Measurements from ENCODE around the gene PRSS16. TPM values are rescaled to one million over a fixed set of nuclear protein-coding genes. Genes with fewer than 3 reads are reported as not detected.

PRSS16 gene
- total RNA-seq, 3 donors from 2014 or later (not counting 1 experiment from before 2014, with no cell fraction given): 2.0 TPM; not detected in 2

GRCh38 chr6:27293436-27294098 lies 46.1 kb downstream of the PRSS16 start:
- intact Hi-C loops (cut with micrococcal nuclease): loop anchor here (10.0 kb wide), 1 partner anchor 381 kb away; no protein-coding TSS in a partner anchor
- no peaks in the 10 kb centered on the region for H3K36me3 ChIP-seq (ENCODE audit: control insufficient read depth, insufficient read depth, low read length)
- 19% methylated on average over 24 of the region's 28 CpGs for WGBS (ENCODE audit: insufficient coverage)
- Mint-ChIP-seq H3K4me1 (peaks cover 0 to 1% of the 10 kb centered on the region in 2 donors), H3K27me3 (ENCODE audit: low read depth in 2 of 2) (peaks cover 70 to 96% of the 10 kb centered on the region in 2 donors), H3K27ac (no peak overlapping the region), H3K36me3 (peaks cover 53% of the 10 kb centered on the region), H3K9me3 (peaks cover 9 to 11% of the 10 kb centered on the region in 2 donors), H3K4me3 (no peak overlapping the region)
- H3K4me3 ChIP-seq (ENCODE audit: low read length): no peak overlapping the region
- H3K27me3 ChIP-seq (ENCODE audit: control insufficient read depth, insufficient read depth, low read length): peaks cover 95% of the 10 kb centered on the region
- H3K4me1 ChIP-seq (ENCODE audit: control insufficient read depth, insufficient read depth, low read length): no peaks in the 10 kb centered on the region
- peaks cover 46% of the 10 kb centered on the region for H3K9me3 ChIP-seq (ENCODE audit: control insufficient read depth, insufficient read depth, low read length)
- DNase-seq (no peak), ATAC-seq (no peak)
- no peak overlapping the region for H3K27ac ChIP-seq (ENCODE audit: low read length)
- no peak for TF ChIP-seq CTCF (IDR thresholded peaks at IDR 0.05)

- H3K27me3 ChIP-seq (ENCODE audit: control insufficient read depth, insufficient read depth, low read length): peaks cover 87% of the 10 kb centered on the region
- Mint-ChIP-seq H3K9me3 (peaks cover 9% of the 10 kb centered on the region in 2 donors), H3K27me3 (ENCODE audit: low read depth in 2 of 2) (peaks cover 64 to 96% of the 10 kb centered on the region in 2 donors), H3K27ac (no peak overlapping the region), H3K36me3 (peaks cover 50% of the 10 kb centered on the region), H3K4me3 (no peak overlapping the region), H3K4me1 (no peaks in the 10 kb centered on the region)
- peaks cover 46% of the 10 kb centered on the region for H3K9me3 ChIP-seq (ENCODE audit: control insufficient read depth, insufficient read depth, low read length)
- no peak for ATAC-seq
- no peak overlapping the region for H3K27ac ChIP-seq (ENCODE audit: low read length)
- H3K4me1 ChIP-seq (ENCODE audit: control insufficient read depth, insufficient read depth, low read length): no peaks in the 10 kb centered on the region
- intact Hi-C loops (cut with micrococcal nuclease): loop anchor here (10.0 kb wide), 1 partner anchor 380 kb away; no protein-coding TSS in a partner anchor
- H3K4me3 ChIP-seq (ENCODE audit: low read length): no peak overlapping the region
- no peak for TF ChIP-seq CTCF (IDR thresholded peaks at IDR 0.05)
- WGBS (ENCODE audit: insufficient coverage): 22% methylated on average over 5 of the region's 5 CpGs
- H3K36me3 ChIP-seq (ENCODE audit: control insufficient read depth, insufficient read depth, low read length): no peaks in the 10 kb centered on the region
- DNase-seq: no peak
These were observed 46.9 kb downstream of the PRSS16 start for GRCh38 chr6:27294409-27294808.

GRCh38 chr6:27295301-27296079 lies 48.0 kb downstream of the PRSS16 start:
- Histone ChIP-seq H3K4me1 (ENCODE audit: control insufficient read depth, insufficient read depth, low read length) (no peaks in the 10 kb centered on the region), H3K4me3 (ENCODE audit: low read length) (no peak overlapping the region), H3K9me3 (ENCODE audit: control insufficient read depth, insufficient read depth, low read length) (peaks cover 45% of the 10 kb centered on the region), H3K27me3 (ENCODE audit: control insufficient read depth, insufficient read depth, low read length) (peaks cover 80% of the 10 kb centered on the region), H3K36me3 (ENCODE audit: control insufficient read depth, insufficient read depth, low read length) (no peaks in the 10 kb centered on the region), H3K27ac (ENCODE audit: low read length) (no peak overlapping the region)
- peak in 1 of 2 donors; percentile 16 for DNase-seq
- intact Hi-C loops (cut with micrococcal nuclease): loop anchor here (10.0 kb wide), 1 partner anchor 379 kb away; no protein-coding TSS in a partner anchor
- H3K27ac Mint-ChIP-seq: no peak overlapping the region
- H3K4me1 Mint-ChIP-seq: no peaks in the 10 kb centered on the region
- H3K36me3 Mint-ChIP-seq: peaks cover 47% of the 10 kb centered on the region
- H3K4me3 Mint-ChIP-seq: no peak overlapping the region
- H3K9me3 Mint-ChIP-seq: peaks cover 8 to 9% of the 10 kb centered on the region in 2 donors
- WGBS (ENCODE audit: insufficient coverage): 8% methylated on average over 18 of the region's 20 CpGs
- peaks cover 54 to 93% of the 10 kb centered on the region in 2 donors for H3K27me3 Mint-ChIP-seq (ENCODE audit: low read depth in 2 of 2)
- TF ChIP-seq CTCF (IDR thresholded peaks at IDR 0.05): no peak
- no peak for ATAC-seq
